Right renal cortex interstitium (tissue), 3 donors: ENCODE results near the gene FAM227B. TPM values are rescaled to one million over a fixed set of nuclear protein-coding genes. Genes with fewer than 3 reads are reported as not detected.

Source experiments
- DNase-seq, 3 donors: peaks; one replicate each; pipeline ENCODE4 v3.0.0-alpha.2; 2013; ENCODE audit warnings: low read depth in 3 of 3, low spot score in 2 of 3
- polyA plus RNA-seq, 3 donors: library from polyadenylated mRNA; unstranded; fragments of 120-200 nt; gene quantifications; one replicate each; pipeline ENCODE4 v1.2.1, GENCODE V29; 2013; ENCODE audit not compliant: insufficient read length in 3 of 3

The FAM227B gene
- polyA plus RNA-seq, 3 donors = 16.1 to 18.5 (median 16.4) TPM

- no peak for DNase-seq
These were observed 178.8 kb downstream of the FAM227B start for GRCh38 chr15:49441816-49442215.

GRCh38 chr15:49441356-49441755, 179.3 kb downstream of the FAM227B start:
- DNase-seq = no peak

GRCh38 chr15:49439678-49440395, 180.8 kb downstream of the FAM227B start:
- DNase-seq = no peak

GRCh38 chr15:49438962-49439631, 181.5 kb downstream of the FAM227B start:
- no peak for DNase-seq

GRCh38 chr15:49436751-49437150, 183.9 kb downstream of the FAM227B start:
- no peak for DNase-seq

- no peak for DNase-seq
These were observed 185.4 kb downstream of the FAM227B start for GRCh38 chr15:49435174-49435573.

- DNase-seq = no peak
These were observed 190.6 kb downstream of the FAM227B start for GRCh38 chr15:49430046-49430445.

GRCh38 chr15:49428409-49429095, 192.1 kb downstream of the FAM227B start:
- no peak for DNase-seq

- DNase-seq = no peak
These were observed 193.2 kb downstream of the FAM227B start for GRCh38 chr15:49427372-49427771.

- DNase-seq = no peak
These were observed 195.7 kb downstream of the FAM227B start for GRCh38 chr15:49424954-49425353.

GRCh38 chr15:49423901-49424550, 196.6 kb downstream of the FAM227B start:
- DNase-seq = no peak

GRCh38 chr15:49423021-49423420, 197.6 kb downstream of the FAM227B start, which contains the start of gene FGF7:
FGF7 (plus strand) TSS chr15:49423242; CDS start chr15:49424298, 1,056 bp downstream.
- no peak for DNase-seq

- peak in 1 of 3 donors; percentile 44 for DNase-seq
These were observed 198.6 kb downstream of the FAM227B start for GRCh38 chr15:49421991-49422390.

GRCh38 chr15:49418811-49419210, 201.8 kb downstream of the FAM227B start:
- no peak for DNase-seq

GRCh38 chr15:49415638-49416037, 205.0 kb downstream of the FAM227B start:
- no peak for DNase-seq

- DNase-seq = no peak
These were observed 205.5 kb downstream of the FAM227B start for GRCh38 chr15:49415149-49415548.

GRCh38 chr15:49412797-49413196, 207.8 kb downstream of the FAM227B start:
- DNase-seq = no peak

GRCh38 chr15:49410641-49411040, 210.0 kb downstream of the FAM227B start:
- DNase-seq = no peak

GRCh38 chr15:49406352-49407118, 214.1 kb downstream of the FAM227B start:
- no peak for DNase-seq
